Activated T-cell treated with anti-CD3 and anti-CD28 coated beads for 1 hour (primary cell): ENCODE measurements around the gene ARHGAP44.
"Not testable (repeated sequence)": the region's sequence is repeated elsewhere in the genome, so short reads cannot be mapped to it uniquely, and the experiment has no call there.

ENCODE experiments used
- DNase-seq: peaks from one replicate; pipeline ENCODE4 v3.0.0-alpha.2; 2020; ENCODE audit warnings: low read depth

The ARHGAP44 gene

DNA sequence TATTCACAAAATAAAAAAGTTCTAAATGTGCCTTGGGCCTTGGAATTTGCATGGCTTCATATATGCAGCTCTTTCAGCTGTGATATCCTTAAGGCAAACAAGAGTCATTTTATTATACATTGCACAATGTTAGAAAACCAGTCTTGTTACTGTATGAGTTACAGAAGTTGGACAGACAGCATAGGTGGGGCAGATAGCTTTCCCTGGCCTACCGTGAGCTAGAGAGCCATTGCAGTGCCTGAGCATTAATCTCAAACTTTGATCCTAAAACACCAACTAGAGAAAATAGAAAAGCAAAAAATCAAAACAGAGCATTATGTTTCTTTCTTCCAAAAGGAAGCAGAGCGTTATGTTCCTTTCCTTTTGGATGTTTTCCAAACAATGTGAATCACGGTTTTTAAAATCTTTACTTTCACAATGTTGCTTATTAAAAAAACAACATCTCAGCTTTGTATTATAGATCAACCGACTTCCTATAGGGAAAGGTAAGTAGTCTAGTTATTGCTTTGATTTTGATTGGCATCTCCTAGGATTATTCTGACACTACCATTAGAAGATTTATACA lies 32.2 kb downstream of the ARHGAP44 start:
- DNase-seq, result no peak

DNA sequence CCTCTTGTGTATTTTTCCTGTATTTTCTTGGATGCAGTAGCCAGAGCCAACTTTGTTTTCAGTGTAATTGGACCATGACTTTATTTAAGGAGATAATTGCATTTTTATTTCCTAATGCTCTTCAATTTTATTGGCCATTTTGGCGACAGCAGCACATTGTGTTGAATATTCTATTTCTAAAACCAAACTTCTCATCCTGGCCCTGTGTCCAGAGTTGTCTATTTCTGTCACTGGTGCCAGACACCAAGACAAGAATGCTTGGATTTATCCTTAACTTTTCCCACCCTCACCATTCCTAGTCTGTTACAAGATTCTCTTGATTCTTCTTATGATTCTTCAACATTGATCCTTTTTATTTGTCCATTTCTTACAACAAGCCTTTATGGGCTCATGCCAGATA lies 37.1 kb downstream of the ARHGAP44 start:
- DNase-seq, result no peak

DNA sequence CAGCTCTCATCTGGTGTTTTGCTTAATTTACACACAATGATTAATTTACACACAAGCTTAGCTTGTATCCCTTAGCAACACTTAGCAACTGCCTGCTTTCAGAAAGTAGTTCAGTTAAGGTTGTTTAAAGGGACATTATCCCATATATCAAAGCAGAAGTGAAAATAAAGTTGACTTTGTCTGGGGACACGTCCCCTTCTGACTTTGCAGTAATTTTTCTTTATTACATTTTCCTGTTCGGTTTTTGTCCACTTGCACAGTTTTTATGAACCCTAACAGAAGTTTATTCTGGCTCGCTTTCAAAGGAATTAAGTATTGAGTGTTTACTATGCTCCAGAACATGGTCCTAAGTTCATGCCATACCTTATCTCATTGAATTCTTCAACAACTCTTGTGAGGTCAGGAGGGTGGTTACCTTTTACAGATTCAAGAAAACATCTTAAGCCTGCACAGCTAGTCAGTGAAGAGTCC lies 41.5 kb downstream of the ARHGAP44 start:
- DNase-seq, result no peak

DNA sequence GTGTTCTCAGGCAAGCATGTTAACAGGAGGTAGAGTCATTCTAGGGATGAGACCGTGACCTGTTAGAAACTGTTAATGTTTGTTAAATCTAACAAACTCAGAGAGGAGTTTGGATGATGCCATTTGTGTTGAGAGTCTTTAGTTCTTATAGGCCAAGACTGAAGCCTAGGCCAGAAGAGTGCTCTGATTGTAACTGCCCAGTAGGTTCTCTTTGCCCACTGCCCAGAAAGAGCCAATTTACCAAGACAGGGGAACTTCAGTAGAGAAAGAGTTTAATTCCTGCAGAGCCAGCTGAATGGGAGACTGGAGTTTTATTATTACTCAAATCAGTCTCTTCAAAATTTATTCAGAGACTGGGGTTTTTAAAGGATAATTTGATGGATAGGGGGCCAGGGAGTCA lies 42.5 kb downstream of the ARHGAP44 start:
- no peak for DNase-seq

DNA sequence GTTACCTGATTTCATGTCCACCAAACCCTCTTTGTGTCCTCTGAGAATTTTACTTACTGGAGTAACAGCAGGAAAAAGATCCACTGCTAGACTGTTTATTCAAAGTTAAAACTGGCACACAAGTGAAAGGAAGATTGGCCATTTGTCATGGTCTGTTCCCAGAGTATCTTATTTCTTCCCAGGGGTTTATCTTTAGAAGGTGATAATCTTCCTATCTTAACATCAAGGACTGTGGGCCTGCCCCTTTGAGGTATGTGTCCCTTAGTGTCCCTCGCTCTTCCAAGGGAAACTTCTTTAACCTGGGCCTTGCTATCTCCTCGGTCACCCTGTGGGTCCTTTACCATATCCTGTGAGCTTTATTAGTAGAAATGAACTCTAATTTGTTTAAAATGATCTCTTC lies 49.7 kb downstream of the ARHGAP44 start:
- no peak for DNase-seq

DNA sequence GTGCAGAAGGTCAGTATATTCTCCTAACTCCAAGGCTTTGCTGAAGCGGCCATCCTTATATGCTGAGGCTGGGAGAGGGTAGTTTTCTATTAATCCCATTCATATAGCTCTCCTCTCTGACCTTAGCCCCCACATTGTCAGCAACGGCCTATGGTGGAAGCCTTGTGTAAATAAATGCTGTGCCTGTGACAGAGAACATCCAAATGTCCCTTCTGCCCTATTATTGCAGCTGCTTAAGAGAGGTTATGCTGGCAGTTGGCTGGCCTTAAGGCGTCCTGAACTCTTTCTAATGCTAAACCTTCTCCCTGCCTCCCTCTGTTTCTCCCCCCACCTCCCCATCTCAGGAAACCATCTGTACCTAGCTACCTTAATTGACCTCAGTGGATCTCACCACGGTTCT lies 53.6 kb downstream of the ARHGAP44 start:
- DNase-seq, result no peak

DNA sequence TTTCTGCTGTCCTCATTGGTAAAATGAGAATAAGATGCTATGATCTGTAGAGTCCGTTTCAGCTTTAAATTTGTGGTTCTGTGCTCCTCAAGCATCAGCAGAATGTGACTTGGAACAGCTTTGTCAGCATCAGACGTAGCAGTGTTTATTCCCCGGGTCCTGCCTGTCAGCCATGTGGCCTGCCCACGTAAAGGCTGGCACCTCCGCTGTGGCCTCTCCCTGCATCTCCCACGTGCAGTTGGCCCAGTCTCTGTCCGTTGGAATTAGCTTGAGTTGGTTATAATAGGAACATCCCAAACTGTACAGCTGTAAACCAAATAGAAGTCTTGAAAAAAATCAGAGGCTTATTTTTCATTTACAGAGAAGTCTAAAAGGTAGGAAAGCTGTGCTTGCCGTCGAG lies 61.7 kb downstream of the ARHGAP44 start:
- DNase-seq, result no peak

DNA sequence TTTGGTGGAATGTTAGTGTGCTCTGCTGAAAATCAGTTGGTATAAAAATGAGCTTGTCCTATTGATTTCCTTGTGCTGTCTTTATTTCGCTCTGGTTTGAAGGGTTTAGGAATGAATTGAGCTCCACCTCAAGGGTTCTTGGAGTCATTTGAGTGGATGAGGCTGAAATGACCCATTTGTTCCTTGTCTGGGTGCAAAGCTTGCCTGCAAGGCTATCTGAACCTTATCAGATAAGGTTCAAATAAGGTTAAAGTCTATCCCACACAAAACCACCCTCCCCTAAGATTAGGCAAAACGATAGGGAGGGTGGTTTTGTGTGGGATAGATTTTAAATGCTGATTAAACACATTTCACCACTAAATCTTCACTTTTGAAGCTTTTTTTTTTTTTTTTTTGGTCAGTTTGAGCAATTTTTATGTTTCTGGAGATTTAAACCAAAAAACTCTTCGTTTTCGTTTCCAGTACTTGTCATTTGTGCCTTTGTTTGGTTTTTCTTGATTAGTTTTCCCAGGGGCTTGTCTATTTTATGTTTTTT lies 62.7 kb downstream of the ARHGAP44 start:
- no peak for DNase-seq

DNA sequence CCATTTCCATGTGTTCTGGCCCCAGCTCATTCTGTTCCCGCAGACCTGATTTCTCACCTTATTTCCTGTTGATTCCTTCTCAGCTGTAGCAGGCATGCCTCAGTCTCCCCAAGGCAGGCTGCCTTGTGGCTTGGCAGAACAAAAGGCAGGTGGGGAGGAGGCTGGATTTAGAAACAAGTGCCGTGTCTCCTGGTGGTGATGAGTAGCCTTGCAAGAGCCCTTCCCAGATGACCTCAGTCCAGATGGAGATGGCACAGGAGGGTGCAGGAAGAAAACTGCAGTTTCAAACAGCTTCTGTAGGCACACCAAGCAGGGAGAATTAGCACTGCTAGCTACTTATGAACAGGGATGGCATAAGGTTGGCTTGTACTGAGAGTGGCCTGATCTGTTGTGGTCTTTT lies 64.6 kb downstream of the ARHGAP44 start:
- no peak for DNase-seq

DNA sequence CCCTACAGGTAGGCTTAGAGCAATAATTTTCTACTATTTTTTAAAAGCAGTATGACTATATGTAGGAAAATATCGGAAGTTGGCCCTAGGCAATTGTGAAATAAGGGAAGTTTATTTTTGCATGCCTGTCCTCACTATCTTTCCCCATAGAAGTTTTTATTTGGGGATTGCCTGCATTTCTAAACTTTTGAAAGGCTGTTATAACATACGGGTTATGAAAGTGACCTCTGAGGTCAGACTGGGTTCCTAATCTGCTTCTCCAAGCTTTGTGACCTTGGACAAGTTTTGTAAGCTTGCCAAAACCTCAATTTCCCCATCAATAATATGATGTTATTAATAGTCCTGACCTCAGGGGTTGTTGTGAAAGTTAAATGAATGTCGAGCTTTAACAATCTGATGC lies 67.1 kb downstream of the ARHGAP44 start:
- no peak for DNase-seq

DNA sequence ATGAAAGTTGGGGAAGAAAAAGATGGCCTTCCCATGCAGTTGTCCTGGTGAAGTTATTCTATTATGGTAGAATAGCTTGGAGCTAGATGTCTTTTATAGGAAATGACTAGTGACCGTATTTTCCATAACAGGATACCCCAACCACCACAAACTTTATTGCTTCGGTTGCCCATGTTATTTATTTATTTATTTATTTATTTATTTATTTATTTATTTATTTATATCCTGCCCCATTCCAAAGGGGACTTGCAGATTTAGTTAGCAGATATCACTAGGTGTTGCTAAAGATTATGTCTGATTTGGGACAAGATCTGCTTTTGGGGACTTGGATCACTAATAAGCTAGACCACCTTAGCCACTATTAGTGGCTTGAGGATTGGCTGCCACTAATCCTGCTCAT lies 68.3 kb downstream of the ARHGAP44 start:
- no peak for DNase-seq

DNA sequence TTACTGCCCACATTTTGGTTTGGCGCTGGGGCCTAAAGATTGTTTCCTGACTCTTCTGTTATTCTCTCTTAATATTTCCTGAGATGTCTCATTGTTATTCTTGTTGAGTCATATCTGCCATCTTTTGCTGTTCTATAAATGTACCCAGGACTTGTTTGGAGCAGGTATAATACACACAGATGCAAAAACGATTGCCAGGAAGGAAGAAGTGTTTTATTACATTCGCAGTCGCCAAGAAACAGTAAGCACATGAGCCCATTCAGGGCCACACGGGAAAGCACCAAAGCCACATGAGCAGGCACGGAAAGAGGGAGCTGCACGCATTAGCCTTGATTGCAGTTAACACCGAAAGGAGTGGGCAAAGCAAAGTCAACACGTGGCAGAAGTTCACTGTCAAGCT lies 70.2 kb downstream of the ARHGAP44 start:
- no peak for DNase-seq

DNA sequence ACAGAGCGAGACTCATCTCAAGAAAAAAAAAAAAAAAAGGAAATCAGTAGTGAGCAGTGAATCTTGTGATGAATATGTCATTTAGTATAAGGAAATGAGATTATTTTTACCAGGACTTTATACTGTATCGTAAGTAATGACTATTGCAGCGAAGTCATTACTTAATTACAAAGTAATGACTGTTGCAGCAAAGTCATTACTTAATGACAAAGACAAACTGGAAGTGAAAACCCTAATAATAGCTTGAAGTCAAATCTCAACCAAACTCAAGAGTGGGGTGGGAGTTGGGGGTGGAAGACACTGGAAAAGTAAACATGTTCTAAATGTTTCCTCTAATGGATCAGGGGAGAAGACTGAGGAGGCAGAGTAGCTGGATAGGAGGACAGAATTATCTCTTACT lies 76.5 kb downstream of the ARHGAP44 start:
- DNase-seq, result no peak

DNA sequence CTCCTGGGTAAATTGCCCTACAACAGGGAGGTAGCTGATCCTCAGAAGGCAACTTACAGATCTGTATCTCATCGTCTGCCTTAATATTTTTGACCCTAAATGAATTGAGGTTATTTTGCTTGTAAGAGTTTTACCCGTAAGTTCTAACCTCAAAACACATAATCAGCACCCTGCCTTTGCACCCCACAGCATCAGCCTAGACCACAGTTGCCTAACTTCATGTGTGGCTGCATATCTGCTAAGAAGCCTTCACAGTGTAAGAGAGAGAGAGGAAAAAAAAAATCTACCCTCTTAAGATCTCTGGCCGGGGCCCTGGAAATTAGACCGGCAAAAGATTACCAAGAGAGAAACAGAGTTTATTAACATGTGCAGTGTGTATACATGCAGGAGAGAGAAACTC lies 76.9 kb downstream of the ARHGAP44 start:
- no peak for DNase-seq

DNA sequence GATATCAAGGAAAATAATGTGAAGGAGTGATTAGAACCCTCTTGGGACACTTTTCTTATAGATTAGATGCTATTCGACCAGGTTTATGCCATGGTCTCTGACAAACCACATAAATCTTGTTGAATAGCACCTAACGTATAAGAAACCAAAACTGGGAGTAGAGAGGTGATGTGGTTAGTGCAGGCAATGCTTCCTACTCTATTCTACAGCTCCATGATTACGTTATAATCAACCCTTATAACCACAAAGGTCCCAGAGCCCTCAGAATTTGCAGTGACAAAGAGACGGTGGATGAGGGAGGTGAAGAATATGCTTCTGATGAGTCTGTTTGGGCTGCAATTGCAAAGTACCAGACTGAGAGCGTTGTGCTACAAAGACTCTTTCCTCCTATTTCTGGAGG lies 78.4 kb downstream of the ARHGAP44 start:
- DNase-seq, result no peak

DNA sequence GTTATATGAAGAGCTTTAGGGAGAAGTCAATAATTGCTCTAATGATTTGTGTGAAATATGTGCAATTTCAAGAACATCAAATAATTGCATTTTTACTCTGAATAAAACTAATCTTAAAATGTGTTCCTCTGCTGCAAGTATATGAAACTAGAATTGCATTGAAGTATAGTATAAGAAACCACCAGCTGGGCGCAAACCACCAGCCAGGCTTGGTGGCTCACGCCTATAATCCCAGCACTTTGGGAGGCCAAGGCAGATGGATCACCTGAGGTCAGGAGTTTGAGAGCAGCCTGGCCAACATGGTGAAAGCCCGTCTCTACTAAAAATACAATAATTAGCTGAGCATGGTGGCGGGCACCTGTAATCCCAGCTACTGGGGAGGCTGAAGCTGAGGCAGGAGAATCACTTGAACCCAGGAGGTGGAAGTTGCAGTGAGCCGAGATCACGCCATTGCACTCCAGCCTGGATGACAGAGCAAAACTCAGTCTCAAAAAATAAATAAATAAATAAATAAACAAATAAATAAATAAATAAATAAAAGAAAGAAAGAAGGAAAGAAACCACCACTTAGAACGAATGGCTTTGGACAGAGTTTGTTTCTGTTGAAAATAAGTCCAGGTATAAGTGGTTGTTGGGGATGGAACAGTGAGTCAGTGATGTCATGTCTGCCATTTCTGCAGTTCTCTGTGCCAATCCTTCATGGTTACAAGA lies 84.3 kb downstream of the ARHGAP44 start:
- DNase-seq, result not testable (repeated sequence)

DNA sequence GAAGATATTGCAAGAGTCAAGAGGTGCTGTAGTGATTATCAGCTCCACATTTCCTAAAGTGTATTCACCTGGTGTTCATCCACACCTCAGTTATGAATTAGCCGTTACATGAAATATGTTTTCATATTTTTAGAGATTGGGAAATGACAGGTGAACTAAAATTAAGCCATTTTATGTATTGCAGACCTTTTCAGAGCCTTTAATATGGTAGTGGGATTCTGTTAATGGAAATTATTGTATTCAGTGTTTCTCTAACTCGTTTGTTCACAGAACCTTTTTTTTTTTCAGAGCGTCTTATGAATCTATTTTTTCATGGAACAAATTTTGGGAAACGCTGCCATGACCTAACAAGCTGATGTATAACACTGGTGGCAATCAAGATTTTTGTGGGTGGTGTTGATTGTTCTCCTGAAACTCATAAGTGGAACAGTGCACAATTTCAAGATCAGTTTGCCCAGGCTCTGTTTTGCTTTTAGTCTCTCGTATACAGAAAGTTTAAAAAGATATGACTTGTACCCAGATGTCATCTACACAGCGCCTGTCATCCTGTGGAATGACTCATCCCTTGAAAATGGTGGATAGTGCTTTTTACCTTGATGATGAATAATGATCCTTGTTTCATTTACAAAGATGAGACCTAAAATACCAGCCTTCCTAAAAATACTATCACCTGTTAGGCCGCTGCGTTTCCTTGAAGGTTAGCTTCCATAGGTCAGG lies 88.8 kb downstream of the ARHGAP44 start:
- no peak for DNase-seq

DNA sequence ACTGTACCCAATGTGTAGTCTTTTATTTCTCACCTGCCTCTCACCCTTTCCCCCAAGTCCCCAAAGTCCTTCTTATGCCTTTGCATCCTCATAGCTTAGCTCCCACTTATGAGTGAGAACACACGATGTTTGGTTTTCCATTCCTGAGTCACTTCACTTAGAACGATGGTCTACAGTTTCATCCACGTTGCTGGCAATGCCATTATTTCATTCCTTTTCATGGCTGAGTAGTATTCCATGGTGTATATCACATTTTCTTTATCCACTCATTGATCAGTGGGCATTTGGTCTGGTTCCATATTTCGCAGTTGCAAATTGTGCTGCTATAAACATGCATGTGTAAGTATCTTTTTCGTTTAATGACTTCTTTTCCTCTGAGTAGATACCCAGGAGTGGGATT lies 89.8 kb downstream of the ARHGAP44 start:
- DNase-seq, result not testable (repeated sequence)

DNA sequence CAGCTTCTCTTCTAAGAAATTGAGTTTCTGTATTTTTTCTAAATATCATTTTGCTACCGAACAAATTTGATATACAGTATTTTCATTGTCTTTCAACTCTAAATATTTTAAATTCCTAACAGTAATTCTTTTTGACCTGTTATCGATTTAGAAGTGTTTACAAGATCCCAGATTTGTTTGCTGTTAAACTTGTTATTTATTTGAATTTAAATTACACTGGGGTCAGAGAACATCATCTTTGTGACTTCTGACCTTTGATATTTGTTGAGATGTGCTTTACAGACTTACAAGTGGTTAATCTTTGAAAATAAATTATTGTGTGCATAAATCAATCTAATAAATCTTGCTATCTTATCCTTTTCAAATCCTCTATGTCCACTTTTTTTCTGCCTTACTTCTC lies 94.2 kb downstream of the ARHGAP44 start:
- DNase-seq, result no peak

DNA sequence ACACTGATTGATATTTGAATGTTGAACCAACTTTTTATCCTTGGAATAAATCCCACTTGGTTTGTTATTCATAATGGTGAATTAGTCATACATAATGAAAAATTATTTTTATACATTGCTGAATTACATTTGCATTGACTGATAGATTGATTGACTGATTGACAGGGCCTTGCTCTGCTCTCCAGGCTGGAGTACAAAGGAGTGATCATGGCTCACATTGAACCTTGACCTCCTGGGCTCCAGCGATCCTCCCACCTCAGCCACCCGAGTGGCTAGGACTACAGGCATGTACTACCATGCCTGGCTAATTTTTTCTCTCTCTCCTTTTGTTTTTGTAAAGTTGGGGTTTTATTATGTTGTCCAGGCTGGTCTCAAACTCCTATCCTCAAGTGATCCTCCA lies 97.8 kb downstream of the ARHGAP44 start:
- DNase-seq, result no peak

DNA sequence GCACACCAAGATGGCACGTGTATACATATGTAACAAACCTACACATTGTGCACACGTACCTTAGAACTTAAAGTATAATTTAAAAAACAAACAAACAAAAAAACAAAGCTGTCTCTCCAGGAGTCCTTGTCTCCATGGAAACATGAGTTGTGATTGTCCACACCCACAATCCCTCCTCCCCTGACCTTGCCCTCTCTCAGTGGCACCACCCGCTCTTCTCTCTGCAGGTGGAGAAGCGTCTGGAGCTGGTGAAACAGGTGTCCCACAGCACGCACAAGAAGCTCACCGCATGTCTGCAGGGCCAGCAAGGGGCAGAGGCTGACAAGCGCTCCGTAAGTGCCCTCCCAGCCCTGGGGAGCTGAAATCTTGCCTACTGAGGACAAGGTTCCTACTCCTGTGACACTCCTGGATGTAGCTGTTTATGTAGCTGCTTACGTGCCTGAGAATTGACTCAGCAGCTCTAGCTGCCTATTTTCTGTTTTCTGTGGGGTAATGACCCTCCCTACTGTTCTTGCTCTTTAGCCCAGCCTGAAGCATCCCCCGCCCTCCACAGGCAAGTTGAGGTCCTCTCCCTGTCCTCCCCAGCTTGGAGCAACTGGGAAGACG lies 107.0 kb downstream of the ARHGAP44 start:
- no peak for DNase-seq

DNA sequence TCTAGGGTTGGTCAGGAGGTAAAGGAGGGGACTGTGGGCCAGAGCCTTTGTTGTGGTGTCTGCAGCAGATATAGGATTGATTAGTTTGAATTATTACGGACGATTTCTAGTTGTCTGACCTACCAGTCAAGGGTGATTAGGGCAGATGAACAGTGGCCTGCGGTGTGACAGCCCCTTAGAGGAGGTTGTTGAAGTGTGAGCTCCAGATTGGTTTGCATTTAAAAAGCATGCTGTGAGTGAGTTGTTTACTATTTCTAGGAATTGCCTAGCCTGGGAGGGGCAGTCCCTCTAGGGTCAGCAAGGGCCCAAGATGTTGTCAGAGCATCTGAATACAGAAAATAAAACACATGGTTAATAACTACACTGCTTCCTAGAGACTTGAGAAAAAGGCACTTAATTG lies 108.8 kb downstream of the ARHGAP44 start:
- DNase-seq, result no peak

DNA sequence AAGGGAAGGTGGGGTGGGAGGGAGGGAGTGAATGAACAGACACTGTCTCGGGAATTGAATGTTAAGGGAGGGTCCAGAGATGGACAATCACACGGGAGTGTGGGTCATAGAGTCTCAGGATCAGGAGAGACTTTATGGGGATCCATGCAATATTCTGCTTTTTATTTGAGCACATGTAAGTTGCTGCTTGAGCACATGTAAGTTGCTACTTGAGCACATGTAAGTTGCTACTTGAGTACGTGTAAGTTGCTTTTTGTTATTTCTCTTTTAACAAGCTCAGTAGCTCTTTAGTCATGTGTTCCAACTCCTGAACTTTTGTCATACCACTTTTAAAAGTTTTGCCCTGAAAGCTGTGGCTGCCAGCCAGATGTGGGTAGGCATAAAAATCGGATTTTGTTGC lies 110.3 kb downstream of the ARHGAP44 start:
- DNase-seq, result no peak
